Liver (tissue), 9 donors: ENCODE results near the gene TRAF3IP3. TPM values are rescaled to one million over a fixed set of nuclear protein-coding genes. Genes with fewer than 3 reads are reported as not detected.

ENCODE experiments used
- DNase-seq: peaks from one replicate; pipeline ENCODE4 v3.0.0-alpha.2; 2017; ENCODE audit warnings: low spot score
- H3K27ac ChIP-seq, 2 donors: one replicate each; pipeline ENCODE4 v1.7.0; 2013; ENCODE audit warnings: inconsistent platforms in 2 of 2, low read length in 2 of 2, control low read depth in 1 of 2, low read depth in 1 of 2, mild to moderate bottlenecking in 1 of 2
- H3K27me3 ChIP-seq, 4 donors: one replicate each; pipeline versions ENCODE4 v1.6.1 to v1.7.0; 2013; ENCODE audit warnings: low read length in 3 of 4, inconsistent platforms in 1 of 4, mild to moderate bottlenecking in 1 of 4, moderate library complexity in 1 of 4; ENCODE audit not compliant: control insufficient read depth in 4 of 4, insufficient read depth in 4 of 4
- H3K36me3 ChIP-seq, 4 donors: one replicate each; pipeline versions ENCODE4 v1.6.1 to v1.7.0; 2013; ENCODE audit warnings: low read length in 3 of 4, mild to moderate bottlenecking in 3 of 4, low read depth in 1 of 4, moderate library complexity in 1 of 4; ENCODE audit not compliant: control insufficient read depth in 4 of 4, insufficient read depth in 3 of 4
- H3K4me1 ChIP-seq, 4 donors: one replicate each; pipeline versions ENCODE4 v1.6.1 to v1.7.0; 2013; ENCODE audit warnings: low read length in 3 of 4, mild to moderate bottlenecking in 3 of 4, moderate library complexity in 1 of 4; ENCODE audit not compliant: control insufficient read depth in 4 of 4, insufficient read depth in 4 of 4
- H3K4me3 ChIP-seq, 3 donors: one replicate each; pipeline versions ENCODE4 v1.6.1 to v1.7.0; 2013; ENCODE audit warnings: low read length in 3 of 3, control low read depth in 1 of 3, low read depth in 1 of 3, mild to moderate bottlenecking in 1 of 3
- H3K9ac ChIP-seq, 2 donors: one replicate each; pipeline ENCODE4 v1.7.0; 2013; ENCODE audit warnings: low read length in 2 of 2, mild to moderate bottlenecking in 2 of 2, moderate library complexity in 2 of 2, control low read depth in 1 of 2, low read depth in 1 of 2
- H3K9me3 ChIP-seq, 4 donors: one replicate each; pipeline versions ENCODE4 v1.6.1 to v1.7.0; 2013; ENCODE audit warnings: low read length in 3 of 4; ENCODE audit not compliant: control insufficient read depth in 4 of 4
- CTCF ChIP-seq: fragments of 150-350 bp; IDR thresholded peaks from 2 replicates; pipeline ENCODE4 v1.5.1; 2017; ENCODE audit warnings: improper control_type of control experiment, low read depth, low read length; ENCODE audit not compliant: missing input control
- FOXA1 ChIP-seq: IDR thresholded peaks from 2 replicates; pipeline ENCODE4 v1.6.1; 2016; ENCODE audit warnings: antibody characterized with exemption
- GABPA ChIP-seq, 2 donors: IDR thresholded peaks in 1 of 2; conservative IDR thresholded peaks in 1 of 2; 2 replicates each; pipeline ENCODE4 v1.6.1; 2016; ENCODE audit warnings: antibody characterized with exemption in 2 of 2, mild to moderate bottlenecking in 1 of 2, moderate library complexity in 1 of 2
- HNF4A ChIP-seq, 2 donors: conservative IDR thresholded peaks; 2 replicates each; pipeline ENCODE4 v1.6.1; 2016; ENCODE audit warnings: antibody characterized with exemption in 2 of 2, mild to moderate bottlenecking in 2 of 2
- HNF4G ChIP-seq: IDR thresholded peaks from 2 replicates; pipeline ENCODE4 v1.6.1; 2016; ENCODE audit warnings: antibody characterized with exemption
- JUND ChIP-seq, 2 donors: IDR thresholded peaks; 2 replicates each; pipeline ENCODE4 v1.6.1; 2016; ENCODE audit warnings: antibody characterized with exemption in 2 of 2
- MAX ChIP-seq: IDR thresholded peaks from 2 replicates; pipeline ENCODE4 v1.6.1; 2016; ENCODE audit warnings: antibody characterized with exemption
- NR2F2 ChIP-seq: IDR thresholded peaks from 2 replicates; pipeline ENCODE4 v1.6.1; 2016; ENCODE audit warnings: antibody characterized with exemption
- RAD21 ChIP-seq, 2 donors: IDR thresholded peaks; 2 replicates each; pipeline ENCODE4 v1.6.1; 2016; ENCODE audit warnings: antibody characterized with exemption in 2 of 2, mild to moderate bottlenecking in 2 of 2
- REST ChIP-seq: IDR thresholded peaks from 2 replicates; pipeline ENCODE4 v1.6.1; 2016; ENCODE audit warnings: antibody characterized with exemption, mild to moderate bottlenecking
- RXRA ChIP-seq, 2 donors: IDR thresholded peaks; 2 replicates each; pipeline ENCODE4 v1.6.1; 2017 to 2018; ENCODE audit warnings: antibody characterized with exemption in 2 of 2, mild to moderate bottlenecking in 1 of 2
- SP1 ChIP-seq: IDR thresholded peaks from 2 replicates; pipeline ENCODE4 v1.6.1; 2018; ENCODE audit warnings: antibody characterized with exemption, mild to moderate bottlenecking
- TAF1 ChIP-seq: conservative IDR thresholded peaks from 2 replicates; pipeline ENCODE4 v1.6.1; 2016; ENCODE audit warnings: antibody characterized with exemption, mild to moderate bottlenecking
- YY1 ChIP-seq: IDR thresholded peaks from 2 replicates; pipeline ENCODE4 v1.6.1; 2016; ENCODE audit warnings: antibody characterized with exemption, mild to moderate bottlenecking
- WGBS: extraction: QIAGEN DNeasy Blood & Tissue Kit; methylation state at CpG from one replicate; pipeline ENCODE4 v1.1.7; 2013; 5-methylcytosine and 5-hydroxymethylcytosine counted together
- polyA plus RNA-seq, 2 donors: library from polyadenylated mRNA; stranded (reverse) in 1 of 2; unstranded in 1 of 2; fragments of 200-250 nt in 1 of 2; fragments of >200 nt in 1 of 2; fragmentation: Nextera tagmentation in 1 of 2; extraction: Ambion mirVana in 1 of 2; gene quantifications; one replicate each; pipeline versions ENCODE4 v1.2.1 to v1.2.3, GENCODE V29; 2013 to 2015
- total RNA-seq, 2 donors: library from RNA; depleted of rRNA; stranded (reverse); fragments of >200 nt; gene quantifications; one replicate each; pipeline ENCODE4 v1.2.3, GENCODE V29; 2014
- donor health status: healthy.
- donor health status: healthy.
- donor health status: healthy.
- donor health status: healthy.
- donor health status: healthy.

The TRAF3IP3 gene
- 1 to 10 TPM; 2.4 to 3.4 TPM for total RNA-seq
- 1 to 10 TPM in 1 of 2 donors, under 1 TPM in 1; 0.87 to 2.0 TPM for polyA plus RNA-seq

DNA sequence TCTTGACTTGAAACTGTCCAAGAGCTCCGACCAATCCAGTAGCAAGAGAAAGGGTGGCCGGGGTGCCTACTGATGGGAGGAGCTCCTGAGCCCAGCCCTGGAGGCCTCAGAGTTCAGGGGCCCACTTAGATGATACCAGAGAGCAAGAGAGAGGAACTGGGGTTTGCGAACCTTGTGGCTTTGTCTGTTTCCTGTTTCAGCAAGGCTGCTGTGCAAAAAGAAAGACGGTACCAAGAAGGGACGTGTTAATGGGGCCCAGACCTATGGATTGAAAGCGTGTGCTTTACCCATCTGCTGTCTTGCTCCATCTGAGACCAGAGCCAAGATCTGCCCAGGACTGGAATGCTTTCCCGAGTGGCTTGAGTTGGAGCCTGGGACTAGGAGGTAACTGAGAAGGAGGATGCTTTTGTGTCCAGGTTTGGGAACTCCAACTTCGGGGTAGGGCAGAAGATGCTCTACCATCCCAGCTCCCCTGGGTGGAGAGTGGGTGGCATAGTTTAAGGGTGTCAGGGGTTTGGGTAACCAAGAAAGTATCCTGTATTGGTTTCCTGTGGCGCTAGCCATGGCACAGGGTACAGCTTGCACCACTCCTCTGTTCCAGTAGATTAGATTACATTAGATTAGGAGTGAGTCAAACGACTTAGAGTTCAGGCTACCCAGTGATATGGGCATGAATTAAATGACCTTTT, at the start of gene TRAF3IP3:
Gene TRAF3IP3 (plus strand): TSS at position 128 of the 689 bp plus-strand sequence. CDS start 3,987 bp downstream, outside the sequence.
- TF ChIP-seq FOXA1: no peak
- peak within 1 kb of the TSS in 2 of 3 donors; percentile 4 to 38 for H3K4me3 ChIP-seq
- H3K27me3 ChIP-seq: no peaks in the 10 kb centered on the region
- no peaks in the 10 kb centered on the region for H3K36me3 ChIP-seq
- peak within 1 kb of the TSS; percentile 43 to 81 for H3K27ac ChIP-seq
- H3K9me3 ChIP-seq: no peaks in the 10 kb centered on the region
- no peak for DNase-seq
- H3K9ac ChIP-seq: peak within 1 kb of the TSS in 1 of 2 donors; percentile 58
- no peaks in the 10 kb centered on the region for H3K4me1 ChIP-seq
- 69% methylated on average over 10 of the region's 10 CpGs for WGBS

DNA sequence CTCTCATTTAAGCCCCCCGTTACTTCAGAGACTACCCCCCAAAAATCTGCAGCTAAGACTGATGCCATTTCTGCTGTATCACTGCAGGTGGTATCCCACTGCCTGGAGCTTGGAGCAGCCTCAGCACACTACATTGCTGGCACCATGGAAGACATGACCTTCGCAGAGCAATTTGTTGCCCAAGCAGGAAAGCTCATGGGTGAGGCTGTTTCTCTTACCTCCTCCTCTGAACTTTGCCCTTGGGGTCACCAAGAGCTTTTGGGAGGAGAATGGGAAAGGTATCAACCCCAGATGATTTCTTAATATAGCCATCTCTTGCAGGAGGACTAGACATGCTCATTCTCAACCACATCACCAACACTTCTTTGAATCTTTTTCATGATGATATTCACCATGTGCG, 49.2 kb upstream of the TRAF3IP3 start:
- Histone ChIP-seq H3K27ac (peak overlapping the region; percentile 91 to 96), H3K9ac (no peak overlapping the region), H3K4me3 (peak overlapping the region in 2 of 3 donors; percentile 58 to 77), H3K9me3 (no peaks in the 10 kb centered on the region), H3K27me3 (no peaks in the 10 kb centered on the region), H3K4me1 (peaks cover 0 to 51% (median 31%) of the 10 kb centered on the region in 4 donors), H3K36me3 (peaks cover 0 to 20% (median 8%) of the 10 kb centered on the region in 4 donors)
- no peak for DNase-seq
- 77% methylated on average over 3 of the region's 3 CpGs for WGBS
- TF ChIP-seq HNF4A (conservative IDR thresholded peaks at IDR 0.05): peak; percentile 93 to 96
- peak; percentile 73 for TF ChIP-seq HNF4G
- no peak for TF ChIP-seq NR2F2
- TF ChIP-seq JUND (IDR thresholded peaks at IDR 0.05): no peak
- no peak for TF ChIP-seq FOXA1
- no peak for TF ChIP-seq CTCF
- peak; percentile 12 to 35 for TF ChIP-seq RAD21 (IDR thresholded peaks at IDR 0.05)
- peak; percentile 12 for TF ChIP-seq MAX
- TF ChIP-seq REST: no peak
- TF ChIP-seq SP1: peak; percentile 74
- TF ChIP-seq GABPA (IDR thresholded peaks at IDR 0.05 in 1 of 2, conservative IDR thresholded peaks at IDR 0.05 in 1 of 2): no peak
- TF ChIP-seq RXRA (IDR thresholded peaks at IDR 0.05): peak; percentile 67 to 85
- TF ChIP-seq YY1: peak; percentile 83
- TF ChIP-seq TAF1: no peak
